Testis (tissue), 3 donors: ENCODE data around the gene CHMP1A. TPM values are rescaled to one million over a fixed set of nuclear protein-coding genes. Genes with fewer than 3 reads are reported as not detected.
A peak's percentile ranks its signal among the peaks of the same experiment; 100 is the strongest.

Experiments
- DNase-seq: peaks from one replicate; pipeline ENCODE4 v3.0.0-alpha.2; 2019
- H3K27ac ChIP-seq, 2 donors: fragments of 200-600 bp; sonication (generic); one replicate each; pipeline ENCODE4 v1.5.1; 2019
- H3K27me3 ChIP-seq: fragments of 200-600 bp; sonication (generic); one replicate; pipeline ENCODE4 v1.5.1; 2019
- H3K36me3 ChIP-seq: fragments of 200-600 bp; sonication (generic); one replicate; pipeline ENCODE4 v1.5.1; 2017; ENCODE audit warnings: low read depth; ENCODE audit errors: missing control alignments
- H3K4me1 ChIP-seq: fragments of 200-600 bp; sonication (generic); one replicate; pipeline ENCODE4 v1.5.1; 2019
- H3K4me3 ChIP-seq, 2 donors: fragments of 200-600 bp; sonication (generic); one replicate each; pipeline ENCODE4 v1.5.1; 2017 to 2019
- H3K9me3 ChIP-seq: fragments of 200-600 bp; sonication (generic); one replicate; pipeline ENCODE4 v1.5.1; 2017
- POLR2A ChIP-seq: fragments of 450-650 bp; IDR thresholded peaks from one replicate; pipeline ENCODE4 v1.6.1; 2017; ENCODE audit warnings: antibody characterized with exemption, mild to moderate bottlenecking, moderate library complexity
- WGBS, 2 donors: methylation state at CpG; one replicate each; pipeline ENCODE4 v1.1.5; 2018; 5-methylcytosine and 5-hydroxymethylcytosine counted together
- intact Hi-C: fragments of 100-400 bp; cut with DNase I; formaldehyde crosslinking; loops from one replicate; pipeline ENCODE4 v1.15.1; 2023; ENCODE audit warnings: low total_unique reads
- polyA plus RNA-seq: library from polyadenylated mRNA; stranded (reverse); fragments of 350-450 nt; fragmentation: Illumina TruSeq; extraction: RNeasy Lipid Tissue Mini Kit (QIAGEN cat#74804); gene quantifications from one replicate; pipeline ENCODE4 v1.2.3, GENCODE V29; 2014; ENCODE audit warnings: low read depth, low replicate concordance; ENCODE audit not compliant: insufficient read depth
- total RNA-seq, 2 donors: library from RNA; depleted of rRNA; stranded (reverse); fragments of >200 nt; gene quantifications; one replicate each; pipeline ENCODE4 v1.2.3, GENCODE V29; 2016
- TF ChIP-seq, protein P1 (sequence below), 3 experiments: fragments of 450-650 bp in 2 of 3; fragments of 200-600 bp in 1 of 3; sonication (generic) in 1 of 3; IDR thresholded peaks; one replicate each; pipeline ENCODE4 v1.5.1; 2016 to 2019; ENCODE audit warnings: antibody characterized with exemption in 3 of 3, mild to moderate bottlenecking in 2 of 3, moderate library complexity in 1 of 3

The CHMP1A gene
- total and polyA plus RNA-seq, 3 donors from 2014 or later, result 90.0 to 123 (median 106) TPM

DNA sequence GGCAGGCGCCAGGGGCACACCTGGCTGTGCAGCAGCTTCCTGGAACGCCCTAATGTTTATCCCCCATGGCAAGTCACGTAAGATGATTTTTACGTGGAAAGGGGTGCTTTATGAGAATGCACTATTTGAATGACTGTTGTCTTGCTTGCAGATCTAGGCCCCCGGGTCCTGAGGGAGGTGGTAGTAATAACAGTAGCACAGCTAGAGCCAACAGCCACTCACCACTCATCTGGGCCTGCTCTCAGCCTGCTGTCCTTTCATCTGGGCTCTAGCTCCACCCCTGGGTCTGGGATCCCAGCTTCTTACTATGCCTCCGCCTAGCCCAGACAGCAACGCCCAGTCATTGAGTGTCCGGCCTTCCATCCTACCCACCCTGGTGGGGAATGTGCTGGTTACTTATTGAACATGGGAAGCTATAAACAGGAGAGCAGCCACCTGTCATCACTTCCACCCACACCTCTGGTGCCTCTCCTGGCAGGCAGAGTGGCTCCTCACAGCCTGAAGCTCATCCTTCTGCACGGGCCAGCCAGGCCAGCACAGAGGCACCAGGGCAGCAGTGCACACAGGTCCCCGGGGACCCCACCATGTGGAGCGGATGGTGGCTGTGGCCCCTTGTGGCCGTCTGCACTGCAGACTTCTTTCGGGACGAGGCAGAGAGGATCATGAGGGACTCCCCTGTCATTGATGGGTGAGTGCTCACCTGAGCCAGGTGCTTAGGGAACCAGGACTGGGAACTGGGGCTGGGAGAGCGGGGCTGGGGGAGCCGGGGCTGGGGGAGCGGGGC lies 27.5 kb downstream of the CHMP1A start:
- no peak for DNase-seq
- no peaks in the 10 kb centered on the region for H3K9me3 ChIP-seq
- WGBS, 2 donors, result 94 to 98% methylated on average over 7 to 14 of the region's 17 CpGs

DNA sequence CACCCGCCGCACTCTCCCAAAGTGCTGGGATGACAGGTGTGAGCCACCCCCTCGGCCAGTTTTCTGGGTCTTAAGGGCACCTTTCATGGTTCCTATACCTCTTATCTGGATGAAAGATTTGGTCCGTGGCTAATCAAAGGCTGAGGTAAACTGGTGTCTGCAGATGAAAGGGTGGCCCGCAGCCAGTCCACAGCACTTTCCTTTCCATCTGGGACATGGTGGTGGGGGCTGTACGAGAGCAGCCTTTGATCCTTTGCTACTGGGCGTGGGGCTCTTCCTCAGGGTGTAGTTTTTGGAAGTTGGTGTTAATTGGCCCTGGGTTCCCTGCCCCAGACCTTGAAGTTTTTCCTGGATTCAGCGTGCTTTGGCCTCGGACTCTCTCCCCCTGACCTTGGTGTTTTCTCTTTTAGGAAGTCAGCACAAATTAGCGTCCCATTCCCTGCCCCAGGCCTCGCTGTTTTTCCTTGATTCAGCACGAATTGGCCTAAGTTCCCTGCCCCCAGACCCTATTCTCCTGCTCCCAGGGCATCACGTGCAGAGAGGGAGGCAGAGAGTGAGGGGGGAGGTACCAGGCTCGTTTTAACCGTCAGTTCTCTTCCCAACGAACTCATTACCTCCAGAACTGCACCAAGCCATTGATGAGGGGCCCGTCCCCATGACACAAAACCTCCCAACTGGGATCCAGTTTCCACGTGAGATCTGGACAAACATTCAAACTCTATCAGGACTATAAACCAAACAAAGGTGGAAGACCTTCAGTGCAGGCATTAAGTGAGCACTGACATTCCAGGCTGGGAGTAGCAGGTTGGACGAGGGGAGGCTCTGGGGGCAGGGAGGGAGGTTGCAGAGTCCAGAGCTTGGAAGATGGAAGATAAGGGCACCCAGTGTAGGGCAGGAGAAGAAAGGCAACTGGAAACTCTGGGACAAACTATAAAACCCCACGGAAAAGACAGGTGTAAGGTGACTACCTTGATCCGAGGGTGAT lies 32.4 kb downstream of the CHMP1A start:
- Histone ChIP-seq H3K27ac (peak overlapping the region in 1 of 2 donors; percentile 41), H3K9me3 (no peaks in the 10 kb centered on the region), H3K36me3 (no peaks in the 10 kb centered on the region), H3K4me3 (no peak overlapping the region), H3K27me3 (no peaks in the 10 kb centered on the region), H3K4me1 (peaks cover 15% of the 10 kb centered on the region)
- intact Hi-C loops, result no loop called here
- no peak for DNase-seq
- WGBS, 2 donors, result 46 to 48% methylated on average over 21 of the region's 21 CpGs
- no peak for TF ChIP-seq POLR2A
- TF ChIP-seq, protein P1, sequence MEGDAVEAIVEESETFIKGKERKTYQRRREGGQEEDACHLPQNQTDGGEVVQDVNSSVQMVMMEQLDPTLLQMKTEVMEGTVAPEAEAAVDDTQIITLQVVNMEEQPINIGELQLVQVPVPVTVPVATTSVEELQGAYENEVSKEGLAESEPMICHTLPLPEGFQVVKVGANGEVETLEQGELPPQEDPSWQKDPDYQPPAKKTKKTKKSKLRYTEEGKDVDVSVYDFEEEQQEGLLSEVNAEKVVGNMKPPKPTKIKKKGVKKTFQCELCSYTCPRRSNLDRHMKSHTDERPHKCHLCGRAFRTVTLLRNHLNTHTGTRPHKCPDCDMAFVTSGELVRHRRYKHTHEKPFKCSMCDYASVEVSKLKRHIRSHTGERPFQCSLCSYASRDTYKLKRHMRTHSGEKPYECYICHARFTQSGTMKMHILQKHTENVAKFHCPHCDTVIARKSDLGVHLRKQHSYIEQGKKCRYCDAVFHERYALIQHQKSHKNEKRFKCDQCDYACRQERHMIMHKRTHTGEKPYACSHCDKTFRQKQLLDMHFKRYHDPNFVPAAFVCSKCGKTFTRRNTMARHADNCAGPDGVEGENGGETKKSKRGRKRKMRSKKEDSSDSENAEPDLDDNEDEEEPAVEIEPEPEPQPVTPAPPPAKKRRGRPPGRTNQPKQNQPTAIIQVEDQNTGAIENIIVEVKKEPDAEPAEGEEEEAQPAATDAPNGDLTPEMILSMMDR (IDR thresholded peaks at IDR 0.05), result no peak

More for the DNA sequence above, 27.5 kb downstream of the CHMP1A start:
- H3K4me1 ChIP-seq, result peaks cover 3% of the 10 kb centered on the region
- H3K36me3 ChIP-seq, result no peaks in the 10 kb centered on the region
- H3K4me3 ChIP-seq, result no peak overlapping the region
- H3K27me3 ChIP-seq, result no peaks in the 10 kb centered on the region
- TF ChIP-seq POLR2A, result no peak
- TF ChIP-seq, protein P1 (IDR thresholded peaks at IDR 0.05), result no peak
- H3K27ac ChIP-seq, result no peak overlapping the region
- intact Hi-C loops, result no loop called here

DNA sequence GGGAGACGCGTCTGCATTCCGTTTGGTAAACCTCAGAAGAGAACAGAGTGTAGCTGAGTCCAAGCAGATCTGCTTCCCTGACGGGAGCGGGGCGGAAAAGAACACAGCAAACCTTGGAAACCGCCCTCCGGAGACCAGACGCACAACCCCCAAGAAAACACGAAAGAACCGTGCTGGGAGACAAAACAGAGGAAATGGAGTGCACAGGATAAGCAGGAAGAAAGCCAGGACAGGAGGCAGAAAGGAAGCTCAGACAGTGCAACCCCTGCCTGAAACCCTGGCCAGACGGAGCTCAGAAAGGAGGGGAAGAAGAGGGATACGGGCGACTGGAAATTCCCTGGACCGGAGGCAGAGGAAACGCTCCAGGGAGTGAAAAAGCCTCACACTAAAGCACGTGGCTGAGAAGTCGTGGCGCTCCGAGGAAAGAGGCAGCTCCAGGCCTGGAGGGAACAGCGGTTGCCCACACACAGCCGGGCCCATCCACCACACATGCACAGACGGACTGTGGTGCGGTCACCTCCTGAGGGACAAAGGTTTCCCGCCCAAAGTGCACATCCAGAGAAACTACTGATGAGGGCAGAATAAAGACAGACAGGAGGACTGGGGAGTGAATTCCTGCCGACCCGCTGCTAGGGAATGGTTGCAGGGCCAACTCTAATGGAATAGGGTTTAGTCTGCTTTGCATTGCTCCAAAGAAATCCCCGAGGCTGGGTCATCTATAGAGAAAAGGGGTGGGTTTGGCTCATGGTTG lies 33.8 kb downstream of the CHMP1A start:
- intact Hi-C loops, result no loop called here
- H3K27ac ChIP-seq, result peak overlapping the region; percentile 11 to 79
- WGBS, 2 donors, result 35 to 42% methylated on average over 28 of the region's 28 CpGs

More for the DNA sequence above, 33.8 kb downstream of the CHMP1A start:
- H3K4me1 ChIP-seq, result peaks cover 14% of the 10 kb centered on the region
- H3K36me3 ChIP-seq, result no peaks in the 10 kb centered on the region
- no peak for TF ChIP-seq POLR2A
- TF ChIP-seq, protein P1 (IDR thresholded peaks at IDR 0.05), result no peak
- no peaks in the 10 kb centered on the region for H3K9me3 ChIP-seq
- no peak overlapping the region for H3K4me3 ChIP-seq
- no peaks in the 10 kb centered on the region for H3K27me3 ChIP-seq
- DNase-seq, result peak; percentile 64
